AG08396 (cell line): Measurements from ENCODE around the gene BSCL2.
"Not testable (repeated sequence)": the region's sequence is repeated elsewhere in the genome, so short reads cannot be mapped to it uniquely, and the experiment has no call there.

Source experiments
- DNase-seq: peaks from one replicate; pipeline ENCODE4 v3.0.0; 2012; ENCODE audit warnings: low spot score, mixed read lengths

The BSCL2 gene

GRCh38 chr11:62716816-62717215 is 9.6 kb upstream of the BSCL2 start:
- DNase-seq = no peak

DNA sequence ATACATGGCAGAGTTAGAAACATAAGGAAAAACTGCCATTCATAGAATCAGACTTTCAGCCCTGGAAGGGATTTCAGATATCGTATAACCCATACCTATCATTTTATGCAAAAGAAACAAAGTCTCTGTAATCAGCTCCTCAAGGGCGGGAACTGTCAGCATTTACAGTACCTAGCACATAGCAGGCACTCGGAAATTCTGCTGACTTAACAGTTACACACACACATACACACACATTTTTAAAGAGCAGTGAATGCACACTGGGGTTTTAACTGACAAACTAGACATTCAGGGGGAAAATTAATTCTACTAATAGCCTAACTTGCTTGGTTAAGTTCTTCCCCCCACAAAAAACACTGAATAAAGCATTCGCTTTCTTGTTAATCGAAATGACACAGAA is 9.0 kb upstream of the BSCL2 start:
- no peak for DNase-seq

DNA sequence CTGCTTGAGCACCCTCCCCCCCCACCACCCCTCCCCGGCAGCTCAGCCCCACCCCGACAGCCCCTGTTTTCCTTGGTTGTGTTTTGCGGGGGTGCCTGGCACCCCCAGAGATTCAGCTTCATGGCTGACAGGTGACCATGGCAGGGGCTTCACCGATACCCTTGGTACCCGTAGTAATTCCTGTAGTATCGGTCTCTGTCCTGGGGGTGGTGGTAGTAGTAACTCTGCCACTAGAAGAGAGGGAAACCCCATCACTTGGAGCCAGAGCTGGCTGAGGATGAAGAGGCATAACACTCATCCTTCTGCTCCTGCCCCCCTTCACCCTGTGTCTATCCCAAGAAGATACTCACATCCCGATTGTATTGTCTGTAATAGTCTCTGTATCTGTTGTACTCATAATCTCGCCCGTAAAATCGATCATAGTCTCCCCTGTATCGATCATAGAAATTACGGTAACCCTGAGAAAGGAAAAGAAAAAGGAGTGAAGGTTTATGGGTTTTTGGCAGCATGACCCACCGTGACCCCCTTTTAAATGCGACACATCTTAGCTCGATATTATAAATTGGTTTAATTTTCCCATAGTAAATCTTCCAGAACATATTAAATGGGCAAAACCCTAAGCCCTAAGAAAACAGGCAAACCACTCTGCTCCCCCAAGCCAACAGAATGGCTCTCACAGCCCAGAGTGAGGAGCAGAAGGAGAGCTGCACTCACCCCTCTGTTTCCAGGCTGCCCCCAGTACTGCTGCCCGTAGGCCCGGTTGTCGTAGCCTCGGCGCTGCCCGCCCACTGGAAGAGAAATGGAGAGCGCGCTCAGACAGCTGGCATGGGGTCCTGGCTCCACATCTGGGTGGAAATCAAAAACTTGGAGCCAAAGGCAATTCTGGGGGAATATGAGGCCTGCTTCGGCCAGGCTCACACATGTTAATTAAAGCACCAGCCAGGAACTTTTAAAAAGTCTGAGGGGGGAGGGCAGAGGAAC is 8.2 kb upstream of the BSCL2 start:
- no peak for DNase-seq

GRCh38 chr11:62713343-62713742 is 6.1 kb upstream of the BSCL2 start:
- no peak for DNase-seq

DNA sequence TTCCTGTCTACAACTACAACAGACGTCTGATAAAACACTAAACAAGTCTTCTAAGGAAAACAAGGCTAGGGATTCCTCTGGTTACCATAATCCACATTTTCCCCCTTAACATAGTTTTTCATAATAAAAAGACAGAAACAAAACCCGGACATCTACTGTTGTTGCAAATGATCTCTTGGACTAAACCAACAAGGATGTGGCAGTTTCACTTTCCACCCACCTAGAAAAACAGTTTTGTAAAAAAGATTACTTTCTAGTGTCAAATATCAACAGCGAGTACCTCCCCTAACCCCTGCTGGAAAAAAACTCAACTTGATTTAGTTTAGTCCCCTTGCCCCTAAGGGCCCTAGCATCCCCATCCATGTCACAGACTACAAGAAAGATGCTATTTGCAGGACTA is 5.6 kb upstream of the BSCL2 start:
- no peak for DNase-seq

DNA sequence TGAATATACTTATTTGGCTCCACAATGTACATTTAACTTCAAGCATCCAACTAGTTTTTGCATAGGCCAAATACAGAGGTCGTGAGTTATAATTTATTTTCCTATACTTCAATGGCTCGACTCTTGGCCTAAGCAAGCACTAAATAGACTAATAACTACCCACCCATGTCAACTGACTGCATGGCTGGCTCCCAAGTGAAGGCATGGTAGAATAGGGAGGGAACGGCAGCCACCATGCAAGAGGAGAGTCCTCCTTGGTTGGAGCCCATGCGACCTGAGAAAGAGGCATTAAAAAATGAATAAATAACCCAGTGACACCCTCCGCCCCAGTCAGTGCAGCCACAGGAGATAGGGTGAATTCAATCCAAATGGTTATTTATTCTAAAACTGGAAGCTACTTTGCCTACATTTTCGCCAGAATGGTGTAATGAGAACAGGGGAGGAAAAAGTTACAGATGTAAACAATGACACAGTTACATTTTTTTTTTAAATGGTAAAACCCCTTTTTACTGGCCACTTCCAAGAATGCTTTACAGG is 5.1 kb upstream of the BSCL2 start:
- no peak for DNase-seq

DNA sequence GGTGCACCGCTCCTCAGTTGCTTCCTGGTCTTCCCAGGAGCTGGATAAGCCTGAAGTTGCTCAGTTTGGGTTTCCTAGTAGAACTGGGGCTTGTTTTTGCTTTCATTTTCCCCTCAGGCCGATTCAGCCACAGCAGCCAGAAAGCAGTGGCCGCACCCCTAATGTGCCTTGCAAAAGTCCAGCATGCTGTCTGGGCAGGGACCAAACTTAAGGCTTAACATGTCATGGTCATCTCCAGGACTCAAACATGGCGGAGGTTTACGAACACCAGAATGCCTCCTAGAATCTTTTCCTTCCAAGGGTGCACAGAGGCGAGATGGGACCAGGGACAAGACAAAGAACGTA is 2.7 kb upstream of the BSCL2 start:
- DNase-seq = peak; percentile 46

GRCh38 chr11:62709247-62710000 is 2.2 kb upstream of the BSCL2 start:
- peak; percentile 93 for DNase-seq

DNA sequence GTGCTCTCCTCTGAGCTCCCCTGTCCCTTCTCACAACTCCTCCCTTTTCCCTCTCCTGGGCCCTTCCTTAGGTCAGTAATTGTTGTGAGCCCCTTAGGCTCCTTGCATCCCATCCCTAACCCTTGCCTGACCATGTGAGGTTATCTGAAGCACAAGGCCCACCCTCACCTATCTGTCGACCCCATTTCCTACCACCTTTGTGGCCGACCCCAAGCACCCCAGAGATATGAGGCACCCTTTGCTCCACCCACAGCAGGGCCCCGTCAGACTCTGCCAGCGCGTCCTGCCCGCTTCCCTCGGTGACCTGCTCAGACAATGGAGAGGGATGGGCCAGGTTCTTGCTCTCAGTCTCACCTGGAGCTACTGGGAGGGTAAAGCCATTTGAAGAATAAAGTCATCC is 1.6 kb upstream of the BSCL2 start:
- DNase-seq = no peak

DNA sequence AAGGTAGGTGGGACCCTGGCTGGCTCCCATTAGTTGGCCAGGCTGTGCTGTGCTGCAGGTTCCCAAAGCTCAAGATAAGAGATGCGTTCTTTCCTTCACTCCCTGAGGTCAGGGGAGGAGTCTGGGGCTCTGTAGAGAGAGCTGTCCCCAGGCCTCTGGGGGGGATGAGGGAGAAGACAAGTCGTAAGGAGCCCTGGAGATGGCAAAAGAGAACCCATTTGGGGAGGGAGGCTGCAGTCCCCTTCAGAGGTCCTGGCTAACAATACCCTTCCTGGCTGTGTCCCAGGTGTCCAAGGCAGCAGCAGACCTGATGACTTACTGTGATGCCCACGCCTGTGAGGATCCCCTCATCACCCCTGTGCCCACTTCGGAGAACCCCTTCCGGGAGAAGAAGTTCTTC is 1.2 kb upstream of the BSCL2 start:
- DNase-seq = no peak

DNA sequence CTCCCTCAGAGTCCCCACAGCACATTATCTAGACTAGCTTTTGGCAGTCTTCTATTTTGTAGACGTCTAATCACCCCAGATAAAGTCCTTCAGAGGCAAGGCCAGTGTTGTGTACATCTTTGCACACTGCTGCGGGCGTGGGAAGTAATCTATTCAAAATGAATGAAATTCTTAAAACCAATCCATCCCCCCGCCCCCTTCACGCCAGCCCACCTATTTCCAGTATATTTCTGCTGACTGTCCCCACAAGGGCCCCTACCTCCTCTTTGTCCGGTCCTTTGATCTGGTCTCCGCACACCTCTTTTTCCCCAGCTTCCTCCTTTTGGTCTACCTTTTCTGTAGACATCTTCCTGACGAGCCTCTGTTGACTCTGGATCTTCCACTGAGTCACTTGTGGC is 375 bp downstream of the BSCL2 start:
- DNase-seq = no peak

- DNase-seq = peak; percentile 96
These were observed 1.1 kb downstream of the BSCL2 start for GRCh38 chr11:62705880-62706849.

DNA sequence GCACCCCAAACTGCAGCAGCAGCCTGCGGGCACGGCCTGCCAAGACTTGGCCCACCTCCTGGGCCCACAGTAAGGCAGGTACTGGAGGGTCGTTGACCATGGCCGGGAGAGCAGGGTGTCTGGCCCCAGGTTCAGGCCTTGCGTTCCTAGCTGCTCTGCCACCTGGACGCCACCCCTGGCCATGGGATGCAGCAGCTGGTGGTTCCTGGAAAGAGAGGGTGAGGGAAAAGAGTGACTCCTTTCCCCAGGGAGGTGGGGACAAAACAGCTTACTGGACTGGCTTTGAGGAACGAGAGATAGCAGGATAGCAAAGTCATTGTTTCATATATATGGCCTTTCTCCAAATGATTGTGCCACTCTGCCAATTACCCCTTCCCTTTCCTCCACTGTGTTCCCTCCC is 1.8 kb downstream of the BSCL2 start:
- no peak for DNase-seq

- DNase-seq = not testable (repeated sequence)
These were observed 3.3 kb downstream of the BSCL2 start for GRCh38 chr11:62703921-62704320.

GRCh38 chr11:62702246-62702645 is 5.0 kb downstream of the BSCL2 start:
- DNase-seq = no peak

GRCh38 chr11:62694455-62695167 is 12.6 kb downstream of the BSCL2 start:
- DNase-seq = peak; percentile 79

DNA sequence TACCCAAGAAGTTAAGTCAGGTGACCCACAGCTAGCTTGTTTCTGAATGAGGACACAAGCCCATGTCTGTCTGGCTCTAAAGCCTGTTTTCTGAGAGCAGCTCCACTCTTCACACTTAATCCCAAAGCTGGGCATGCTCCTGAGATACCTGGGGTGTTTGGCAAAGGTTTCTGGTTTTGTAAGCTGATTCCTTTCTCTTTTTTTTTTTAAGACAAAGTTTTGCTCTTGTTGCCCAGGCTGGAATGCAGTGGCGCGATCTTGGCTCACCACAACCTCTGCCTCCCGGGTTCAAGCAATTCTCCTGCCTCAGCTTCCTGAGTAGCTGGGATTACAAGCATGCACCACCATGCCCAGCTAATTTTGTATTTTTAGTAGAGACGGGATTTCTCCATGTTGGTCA is 13.6 kb downstream of the BSCL2 start:
- DNase-seq = not testable (repeated sequence)

DNA sequence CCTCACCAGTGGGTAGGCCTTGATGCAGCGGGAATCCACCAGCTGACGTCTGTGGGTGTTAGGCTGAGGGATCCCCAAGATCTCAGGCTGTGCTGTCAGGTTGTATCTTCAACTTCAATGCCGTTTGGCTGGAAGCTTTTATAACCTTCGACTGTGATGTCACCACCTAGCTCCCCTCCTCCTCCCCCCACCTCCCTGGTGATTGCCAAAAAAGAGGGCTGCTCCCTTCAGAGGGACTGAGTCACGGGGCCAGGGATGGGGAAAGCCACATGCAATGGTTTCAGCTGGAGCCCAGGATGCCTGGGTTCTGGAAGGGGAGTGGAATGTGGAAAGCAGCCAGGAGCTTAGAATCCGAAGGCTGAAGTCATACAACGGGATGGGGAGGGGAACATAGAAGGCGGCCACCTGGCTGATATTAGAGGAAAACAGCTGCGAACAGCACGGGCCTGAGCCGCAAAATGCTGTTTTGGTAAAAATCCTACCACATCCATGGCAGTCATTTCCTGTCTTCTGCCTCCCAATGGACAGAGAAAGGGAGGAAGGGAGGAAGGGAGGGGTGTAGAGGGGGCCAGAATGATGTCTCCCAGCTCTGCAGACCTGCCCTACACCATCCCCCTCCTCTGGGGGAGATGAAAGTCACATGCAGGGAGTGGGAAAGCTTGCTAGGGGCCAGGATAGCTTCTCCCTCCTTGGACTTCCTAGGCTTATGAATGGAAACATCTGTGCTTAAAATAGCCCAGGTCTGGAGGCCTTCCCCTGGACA is 17.6 kb downstream of the BSCL2 start, which contains the start of gene LRRN4CL:
Gene LRRN4CL (minus strand): TSS at position 110 of the 763 bp plus-strand sequence. CDS start 1,022 bp downstream, outside the sequence.
- DNase-seq = peak; percentile 92

DNA sequence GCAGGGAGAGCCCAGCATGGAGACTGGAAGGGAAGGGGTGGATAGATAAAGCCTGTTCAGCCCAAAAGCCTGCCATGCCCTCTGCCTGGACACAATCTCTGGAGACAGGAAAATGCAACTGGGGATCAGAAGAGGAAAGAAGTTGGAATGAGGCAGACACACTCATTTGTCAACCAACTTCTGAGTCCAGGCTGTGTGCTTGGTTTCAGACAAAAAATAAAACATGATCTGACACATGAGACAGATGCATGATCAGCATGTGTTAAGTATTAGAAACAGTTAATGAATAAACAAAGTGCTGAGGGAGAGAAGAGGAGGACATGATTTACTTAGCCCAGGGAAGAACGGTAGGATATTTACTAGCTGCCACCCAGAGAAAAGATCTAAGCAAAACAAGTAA is 18.7 kb downstream of the BSCL2 start:
- DNase-seq = no peak
